HEK293 (cell line): Measurements from ENCODE around the gene RPL13A.

Source experiments
- EGR2 ChIP-seq: fragments of 450-650 bp; formaldehyde crosslinking; IDR thresholded peaks from 2 replicates; pipeline ENCODE4 v1.5.1; 2016; ENCODE audit warnings: low read depth, missing biosample characterization, missing genetic modification characterization
- KLF16 ChIP-seq: fragments of 450-650 bp; formaldehyde crosslinking; IDR thresholded peaks from 2 replicates; pipeline ENCODE4 v1.5.1; 2017; ENCODE audit warnings: missing biosample characterization, missing genetic modification characterization
- KLF7 ChIP-seq: fragments of 450-650 bp; formaldehyde crosslinking; IDR thresholded peaks from 2 replicates; pipeline ENCODE4 v1.5.1; 2016; ENCODE audit warnings: missing biosample characterization, missing genetic modification characterization, borderline replicate concordance
- MYNN ChIP-seq: fragments of 450-650 bp; formaldehyde crosslinking; IDR thresholded peaks from 2 replicates; pipeline ENCODE4 v1.5.1; 2016; ENCODE audit warnings: missing biosample characterization, missing genetic modification characterization, borderline replicate concordance
- PRDM1 ChIP-seq: fragments of 450-650 bp; formaldehyde crosslinking; IDR thresholded peaks from 2 replicates; pipeline ENCODE4; 2016; ENCODE audit warnings: missing biosample characterization, missing genetic modification characterization
- SP2 ChIP-seq: fragments of 450-650 bp; formaldehyde crosslinking; IDR thresholded peaks from 2 replicates; pipeline ENCODE4 v1.5.1; 2016; ENCODE audit warnings: missing biosample characterization, missing genetic modification characterization
- SP3 ChIP-seq: fragments of 450-650 bp; formaldehyde crosslinking; IDR thresholded peaks from 2 replicates; pipeline ENCODE4 v1.5.1; 2016; ENCODE audit warnings: missing biosample characterization, missing genetic modification characterization
- TRIM28 ChIP-seq: IDR thresholded peaks from 2 replicates; pipeline ENCODE4 v1.6.1; 2011; ENCODE audit warnings: low read length, control low read depth, borderline replicate concordance
- ZBTB7A ChIP-seq: fragments of 450-650 bp; formaldehyde crosslinking; IDR thresholded peaks from 2 replicates; pipeline ENCODE4 v1.5.1; 2016; ENCODE audit warnings: low read depth, missing biosample characterization, missing genetic modification characterization
- ZFHX2 ChIP-seq: fragments of 450-650 bp; formaldehyde crosslinking; conservative IDR thresholded peaks from 2 replicates; pipeline ENCODE4 v1.5.1; 2016; ENCODE audit warnings: missing biosample characterization, missing genetic modification characterization
- ZFP37 ChIP-seq: fragments of 450-650 bp; formaldehyde crosslinking; IDR thresholded peaks from 2 replicates; pipeline ENCODE4 v1.5.1; 2016; ENCODE audit warnings: missing biosample characterization, missing genetic modification characterization
- ZNF157 ChIP-seq: fragments of 450-650 bp; formaldehyde crosslinking; IDR thresholded peaks from 2 replicates; pipeline ENCODE4 v1.5.1; 2016; ENCODE audit warnings: missing biosample characterization, missing genetic modification characterization
- ZNF16 ChIP-seq: fragments of 450-650 bp; formaldehyde crosslinking; IDR thresholded peaks from 2 replicates; pipeline ENCODE4 v1.5.1; 2016; ENCODE audit warnings: low read depth, missing biosample characterization, missing genetic modification characterization
- ZNF214 ChIP-seq: fragments of 450-650 bp; formaldehyde crosslinking; IDR thresholded peaks from 2 replicates; pipeline ENCODE4 v1.5.1; 2017; ENCODE audit warnings: missing biosample characterization, mild to moderate bottlenecking, missing genetic modification characterization, borderline replicate concordance
- ZNF350 ChIP-seq: fragments of 450-650 bp; formaldehyde crosslinking; IDR thresholded peaks from 2 replicates; pipeline ENCODE4 v1.5.0; 2017; ENCODE audit warnings: missing biosample characterization, mild to moderate bottlenecking, missing genetic modification characterization
- ZNF354C ChIP-seq: fragments of 450-650 bp; formaldehyde crosslinking; IDR thresholded peaks from 2 replicates; pipeline ENCODE4 v1.5.1; 2016; ENCODE audit warnings: missing biosample characterization, missing genetic modification characterization, low read depth, borderline replicate concordance
- ZNF398 ChIP-seq: fragments of 450-650 bp; formaldehyde crosslinking; IDR thresholded peaks from 2 replicates; pipeline ENCODE4 v1.5.1; 2017; ENCODE audit warnings: missing biosample characterization, missing genetic modification characterization
- ZNF701 ChIP-seq: fragments of 450-650 bp; formaldehyde crosslinking; IDR thresholded peaks from 2 replicates; pipeline ENCODE4 v1.5.1; 2016; ENCODE audit warnings: missing biosample characterization, missing genetic modification characterization
- ZNF792 ChIP-seq: fragments of 450-650 bp; formaldehyde crosslinking; IDR thresholded peaks from 2 replicates; pipeline ENCODE4 v1.5.1; 2016; ENCODE audit warnings: missing biosample characterization, missing genetic modification characterization
- ZSCAN23 ChIP-seq: fragments of 450-650 bp; formaldehyde crosslinking; IDR thresholded peaks from 2 replicates; pipeline ENCODE4 v1.5.1; 2016; ENCODE audit warnings: missing biosample characterization, missing genetic modification characterization
- ZSCAN4 ChIP-seq: fragments of 450-650 bp; formaldehyde crosslinking; IDR thresholded peaks from 2 replicates; pipeline ENCODE4 v1.5.1; 2017; ENCODE audit warnings: missing biosample characterization, missing genetic modification characterization
- TF ChIP-seq, protein P1 (sequence below): fragments of 450-650 bp; formaldehyde crosslinking; IDR thresholded peaks from 2 replicates; pipeline ENCODE4 v1.5.1; 2016; ENCODE audit warnings: missing biosample characterization, missing genetic modification characterization
- TF ChIP-seq, protein P2 (sequence below): fragments of 450-650 bp; formaldehyde crosslinking; IDR thresholded peaks from 2 replicates; pipeline ENCODE4 v1.5.1; 2016; ENCODE audit warnings: missing biosample characterization, missing genetic modification characterization
- TF ChIP-seq, protein P3 (sequence below): fragments of 450-650 bp; formaldehyde crosslinking; IDR thresholded peaks from 2 replicates; pipeline ENCODE4 v1.5.1; 2016; ENCODE audit warnings: missing biosample characterization, missing genetic modification characterization
- TF ChIP-seq, protein P4 (sequence below): fragments of 450-650 bp; formaldehyde crosslinking; IDR thresholded peaks from 2 replicates; pipeline ENCODE4 v1.5.1; 2016; ENCODE audit warnings: missing biosample characterization, missing genetic modification characterization
- TF ChIP-seq, protein P5 (sequence below): fragments of 450-650 bp; formaldehyde crosslinking; IDR thresholded peaks from 2 replicates; pipeline ENCODE4 v1.5.1; 2016; ENCODE audit warnings: missing biosample characterization, missing genetic modification characterization

RPL13A gene

DNA sequence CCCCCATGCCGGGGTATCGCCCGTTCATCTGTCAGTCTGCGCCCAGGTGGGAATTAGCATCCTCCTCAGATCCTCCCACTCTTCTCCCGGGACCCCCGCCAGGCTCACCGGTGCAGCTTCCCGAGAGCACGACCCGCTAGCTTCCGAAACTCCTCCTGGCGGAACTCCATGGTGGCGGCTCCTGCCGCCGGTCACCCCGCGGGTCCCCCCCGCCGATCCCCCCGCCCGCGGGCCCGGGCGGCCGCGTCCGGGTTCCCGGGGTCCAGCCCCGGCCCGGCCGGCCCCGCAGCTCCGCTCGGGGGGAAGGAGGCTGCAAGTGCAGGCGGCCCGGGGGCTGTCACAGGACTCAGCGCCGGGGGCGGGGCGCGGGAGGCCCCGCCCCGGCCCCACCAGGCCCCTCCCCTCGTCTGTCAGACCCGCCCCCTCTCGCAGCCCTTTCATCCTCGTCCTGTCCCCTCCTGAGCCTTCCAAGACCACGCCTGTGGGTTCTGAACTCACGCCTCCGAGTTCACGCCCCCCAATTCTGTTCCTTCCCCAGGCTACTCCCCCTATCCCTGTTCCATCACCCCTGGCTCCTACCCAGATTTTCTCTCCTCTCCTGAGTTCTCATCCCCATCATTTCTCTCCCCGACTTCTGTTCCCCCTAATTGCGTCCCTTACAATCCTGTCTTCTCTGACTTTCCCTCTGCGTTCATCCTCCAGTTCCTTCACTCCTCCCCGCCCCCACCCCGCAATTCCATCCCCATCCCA lies 46.0 kb upstream of the RPL13A start, which contains the start of gene SLC17A7 (continued):
- TF ChIP-seq SP3 (tag by site-specific recombination), result peak; percentile 79
- TF ChIP-seq SP2 (tag by site-specific recombination), result peak; percentile 68
- no peak for TF ChIP-seq ZSCAN4
- TF ChIP-seq ZNF354C, result no peak
- TF ChIP-seq KLF7 (tag by site-specific recombination), result peak; percentile 44; the same call in 1 of the 2 replicates
- peak; percentile 51; the same call in 1 of the 2 replicates for TF ChIP-seq ZBTB7A (tag by site-specific recombination)
- TF ChIP-seq ZSCAN23 (tag by site-specific recombination), result no peak
- TF ChIP-seq, protein P1, sequence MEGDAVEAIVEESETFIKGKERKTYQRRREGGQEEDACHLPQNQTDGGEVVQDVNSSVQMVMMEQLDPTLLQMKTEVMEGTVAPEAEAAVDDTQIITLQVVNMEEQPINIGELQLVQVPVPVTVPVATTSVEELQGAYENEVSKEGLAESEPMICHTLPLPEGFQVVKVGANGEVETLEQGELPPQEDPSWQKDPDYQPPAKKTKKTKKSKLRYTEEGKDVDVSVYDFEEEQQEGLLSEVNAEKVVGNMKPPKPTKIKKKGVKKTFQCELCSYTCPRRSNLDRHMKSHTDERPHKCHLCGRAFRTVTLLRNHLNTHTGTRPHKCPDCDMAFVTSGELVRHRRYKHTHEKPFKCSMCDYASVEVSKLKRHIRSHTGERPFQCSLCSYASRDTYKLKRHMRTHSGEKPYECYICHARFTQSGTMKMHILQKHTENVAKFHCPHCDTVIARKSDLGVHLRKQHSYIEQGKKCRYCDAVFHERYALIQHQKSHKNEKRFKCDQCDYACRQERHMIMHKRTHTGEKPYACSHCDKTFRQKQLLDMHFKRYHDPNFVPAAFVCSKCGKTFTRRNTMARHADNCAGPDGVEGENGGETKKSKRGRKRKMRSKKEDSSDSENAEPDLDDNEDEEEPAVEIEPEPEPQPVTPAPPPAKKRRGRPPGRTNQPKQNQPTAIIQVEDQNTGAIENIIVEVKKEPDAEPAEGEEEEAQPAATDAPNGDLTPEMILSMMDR (tag by site-specific recombination), result 0 out of 2 replicates have a peak, but pooled peaks have one; percentile 34
- TF ChIP-seq, protein P2, sequence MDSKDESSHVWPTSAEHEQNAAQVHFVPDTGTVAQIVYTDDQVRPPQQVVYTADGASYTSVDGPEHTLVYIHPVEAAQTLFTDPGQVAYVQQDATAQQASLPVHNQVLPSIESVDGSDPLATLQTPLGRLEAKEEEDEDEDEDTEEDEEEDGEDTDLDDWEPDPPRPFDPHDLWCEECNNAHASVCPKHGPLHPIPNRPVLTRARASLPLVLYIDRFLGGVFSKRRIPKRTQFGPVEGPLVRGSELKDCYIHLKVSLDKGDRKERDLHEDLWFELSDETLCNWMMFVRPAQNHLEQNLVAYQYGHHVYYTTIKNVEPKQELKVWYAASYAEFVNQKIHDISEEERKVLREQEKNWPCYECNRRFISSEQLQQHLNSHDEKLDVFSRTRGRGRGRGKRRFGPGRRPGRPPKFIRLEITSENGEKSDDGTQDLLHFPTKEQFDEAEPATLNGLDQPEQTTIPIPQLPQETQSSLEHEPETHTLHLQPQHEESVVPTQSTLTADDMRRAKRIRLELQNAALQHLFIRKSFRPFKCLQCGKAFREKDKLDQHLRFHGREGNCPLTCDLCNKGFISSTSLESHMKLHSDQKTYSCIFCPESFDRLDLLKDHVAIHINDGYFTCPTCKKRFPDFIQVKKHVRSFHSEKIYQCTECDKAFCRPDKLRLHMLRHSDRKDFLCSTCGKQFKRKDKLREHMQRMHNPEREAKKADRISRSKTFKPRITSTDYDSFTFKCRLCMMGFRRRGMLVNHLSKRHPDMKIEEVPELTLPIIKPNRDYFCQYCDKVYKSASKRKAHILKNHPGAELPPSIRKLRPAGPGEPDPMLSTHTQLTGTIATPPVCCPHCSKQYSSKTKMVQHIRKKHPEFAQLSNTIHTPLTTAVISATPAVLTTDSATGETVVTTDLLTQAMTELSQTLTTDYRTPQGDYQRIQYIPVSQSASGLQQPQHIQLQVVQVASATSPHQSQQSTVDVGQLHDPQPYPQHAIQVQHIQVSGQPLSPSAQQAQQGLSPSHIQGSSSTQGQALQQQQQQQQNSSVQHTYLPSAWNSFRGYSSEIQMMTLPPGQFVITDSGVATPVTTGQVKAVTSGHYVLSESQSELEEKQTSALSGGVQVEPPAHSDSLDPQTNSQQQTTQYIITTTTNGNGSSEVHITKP (tag by site-specific recombination), result peak; percentile 55
- TF ChIP-seq ZFP37, result no peak
- TF ChIP-seq, protein P3, sequence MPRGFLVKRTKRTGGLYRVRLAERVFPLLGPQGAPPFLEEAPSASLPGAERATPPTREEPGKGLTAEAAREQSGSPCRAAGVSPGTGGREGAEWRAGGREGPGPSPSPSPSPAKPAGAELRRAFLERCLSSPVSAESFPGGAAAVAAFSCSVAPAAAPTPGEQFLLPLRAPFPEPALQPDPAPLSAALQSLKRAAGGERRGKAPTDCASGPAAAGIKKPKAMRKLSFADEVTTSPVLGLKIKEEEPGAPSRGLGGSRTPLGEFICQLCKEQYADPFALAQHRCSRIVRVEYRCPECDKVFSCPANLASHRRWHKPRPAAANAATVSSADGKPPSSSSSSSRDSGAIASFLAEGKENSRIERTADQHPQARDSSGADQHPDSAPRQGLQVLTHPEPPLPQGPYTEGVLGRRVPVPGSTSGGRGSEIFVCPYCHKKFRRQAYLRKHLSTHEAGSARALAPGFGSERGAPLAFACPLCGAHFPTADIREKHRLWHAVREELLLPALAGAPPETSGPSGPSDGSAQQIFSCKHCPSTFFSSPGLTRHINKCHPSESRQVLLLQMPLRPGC, result no peak
- peak; percentile 90 for TF ChIP-seq PRDM1 (tag by site-specific recombination)
- TF ChIP-seq ZNF792, result no peak
- TF ChIP-seq, protein P4, sequence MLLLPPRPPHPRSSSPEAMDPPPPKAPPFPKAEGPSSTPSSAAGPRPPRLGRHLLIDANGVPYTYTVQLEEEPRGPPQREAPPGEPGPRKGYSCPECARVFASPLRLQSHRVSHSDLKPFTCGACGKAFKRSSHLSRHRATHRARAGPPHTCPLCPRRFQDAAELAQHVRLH (tag by site-specific recombination), result no peak
- TF ChIP-seq ZNF214 (tag by site-specific recombination), result no peak
- TF ChIP-seq ZFHX2, result peak; percentile 72
- TF ChIP-seq ZNF157, result 0 out of 2 replicates have a peak, but pooled peaks have one; percentile 44
- TF ChIP-seq TRIM28, result no peak
- peak; percentile 61 for TF ChIP-seq EGR2 (tag by site-specific recombination)
- peak; percentile 80 for TF ChIP-seq KLF16 (tag by site-specific recombination)
- no peak for TF ChIP-seq MYNN (tag by site-specific recombination)
- no peak for TF ChIP-seq ZNF701 (tag by site-specific recombination)
- peak; percentile 78 for TF ChIP-seq ZNF398 (tag by site-specific recombination)
- TF ChIP-seq, protein P5, sequence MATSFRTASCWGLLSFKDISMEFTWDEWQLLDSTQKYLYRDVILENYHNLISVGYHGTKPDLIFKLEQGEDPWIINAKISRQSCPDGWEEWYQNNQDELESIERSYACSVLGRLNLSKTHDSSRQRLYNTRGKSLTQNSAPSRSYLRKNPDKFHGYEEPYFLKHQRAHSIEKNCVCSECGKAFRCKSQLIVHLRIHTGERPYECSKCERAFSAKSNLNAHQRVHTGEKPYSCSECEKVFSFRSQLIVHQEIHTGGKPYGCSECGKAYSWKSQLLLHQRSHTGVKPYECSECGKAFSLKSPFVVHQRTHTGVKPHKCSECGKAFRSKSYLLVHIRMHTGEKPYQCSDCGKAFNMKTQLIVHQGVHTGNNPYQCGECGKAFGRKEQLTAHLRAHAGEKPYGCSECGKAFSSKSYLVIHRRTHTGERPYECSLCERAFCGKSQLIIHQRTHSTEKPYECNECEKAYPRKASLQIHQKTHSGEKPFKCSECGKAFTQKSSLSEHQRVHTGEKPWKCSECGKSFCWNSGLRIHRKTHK (tag by site-specific recombination), result no peak
- TF ChIP-seq ZNF350, result no peak
- TF ChIP-seq ZNF16, result no peak
